ENCODE measurements around the gene PPIL4.

- TF ChIP-seq POLR2A (IDR thresholded peaks at IDR 0.05) = no peak
- TF ChIP-seq CTCF (IDR thresholded peaks at IDR 0.05) = no peak
- no peak for TF ChIP-seq POLR2AphosphoS5 (IDR thresholded peaks at IDR 0.05)
Observed at GRCh38 chr6:149472241-149472640, 73.6 kb downstream of the PPIL4 start.
